Purkinje cell (primary cell): ENCODE data around the gene ARL5C. TPM values are rescaled to one million over a fixed set of nuclear protein-coding genes. Genes with fewer than 3 reads are reported as not detected.

Source experiments
- polyA plus RNA-seq: library from polyadenylated mRNA; unstranded; fragments of >200 nt; fragmentation: Nextera tagmentation; gene quantifications from 2 replicates; pipeline ENCODE4 v1.2.1, GENCODE V29; 2014

The ARL5C gene
- polyA plus RNA-seq, result not detected in 2 replicates

DNA sequence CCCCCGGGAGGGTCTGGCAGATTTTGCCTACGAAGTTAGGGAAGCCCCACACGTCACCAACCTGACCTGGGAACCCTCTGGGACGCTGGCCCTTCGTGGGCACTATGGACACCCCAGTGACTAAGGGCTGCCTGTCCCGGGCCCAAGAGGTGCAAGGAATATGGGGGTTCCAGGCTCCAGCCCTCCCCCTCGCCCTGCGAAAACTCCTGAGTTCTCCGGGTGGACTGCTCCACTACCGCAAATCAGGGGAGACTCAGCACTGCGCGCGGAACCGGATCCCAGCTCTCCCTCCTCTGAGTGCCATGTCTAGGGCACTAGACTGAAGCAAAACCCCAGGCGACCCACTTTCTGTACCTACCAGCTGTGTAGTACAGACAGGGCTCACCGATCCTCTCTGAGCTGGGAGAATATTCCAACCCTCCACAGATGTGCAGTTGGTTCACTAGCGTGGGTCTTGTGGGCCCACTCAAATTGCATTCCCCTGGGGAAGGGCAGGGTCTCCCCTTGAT is at the start of gene ARL5C:
TSS of gene ARL5C (minus strand) at position 321 of the 509 bp plus-strand sequence. CDS start 401 bp downstream, outside the sequence.

DNA sequence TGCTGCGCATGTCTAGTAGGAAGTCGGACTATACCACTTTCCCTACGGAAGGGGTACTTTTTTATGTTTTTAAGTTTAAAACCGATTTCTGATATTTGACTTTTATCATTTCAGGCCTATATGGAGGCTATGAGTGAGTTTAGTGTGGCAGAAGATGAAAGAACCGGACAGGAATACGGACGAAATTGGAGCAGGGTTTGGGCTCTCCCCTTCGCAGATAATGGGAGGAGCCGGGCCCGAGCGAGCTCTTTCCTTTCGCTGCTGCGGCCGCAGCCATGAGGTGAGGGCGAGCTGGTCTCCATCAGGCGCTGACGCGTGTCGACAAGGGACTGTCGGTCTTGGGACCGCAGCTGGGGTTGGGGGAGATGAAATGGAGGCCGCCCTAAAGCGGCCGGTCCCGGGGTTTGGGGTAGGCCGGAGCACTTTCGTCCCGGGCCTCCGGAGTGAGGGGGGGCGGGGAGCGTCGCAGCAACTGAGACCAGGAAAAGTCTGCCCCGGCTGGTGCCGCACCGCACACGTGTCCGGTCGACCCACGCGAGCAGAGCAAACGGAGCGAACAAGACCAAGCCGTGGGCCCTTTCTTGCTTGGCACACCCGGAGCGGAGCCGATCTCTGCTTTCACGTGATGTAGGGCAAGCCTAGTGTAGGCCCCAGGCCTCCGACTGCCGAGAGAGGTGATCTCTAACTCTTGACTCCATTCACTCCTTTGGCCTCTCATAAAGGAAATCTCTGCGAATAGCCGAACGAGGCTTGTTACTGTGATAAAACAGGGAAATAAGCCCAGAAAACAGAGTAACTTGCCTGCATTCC is 34.3 kb upstream of the ARL5C start, which contains the start of gene RPL19:
TSS of gene RPL19 (plus strand) at position 214 of the 810 bp plus-strand sequence. CDS start at position 276, 62 bp downstream.

GRCh38 chr17:39197380-39198185 is 31.6 kb upstream of the ARL5C start, which contains the start of gene CACNB1:
Gene CACNB1 (minus strand): TSS chr17:39197669. CDS start chr17:39197495, 174 bp downstream.

DNA sequence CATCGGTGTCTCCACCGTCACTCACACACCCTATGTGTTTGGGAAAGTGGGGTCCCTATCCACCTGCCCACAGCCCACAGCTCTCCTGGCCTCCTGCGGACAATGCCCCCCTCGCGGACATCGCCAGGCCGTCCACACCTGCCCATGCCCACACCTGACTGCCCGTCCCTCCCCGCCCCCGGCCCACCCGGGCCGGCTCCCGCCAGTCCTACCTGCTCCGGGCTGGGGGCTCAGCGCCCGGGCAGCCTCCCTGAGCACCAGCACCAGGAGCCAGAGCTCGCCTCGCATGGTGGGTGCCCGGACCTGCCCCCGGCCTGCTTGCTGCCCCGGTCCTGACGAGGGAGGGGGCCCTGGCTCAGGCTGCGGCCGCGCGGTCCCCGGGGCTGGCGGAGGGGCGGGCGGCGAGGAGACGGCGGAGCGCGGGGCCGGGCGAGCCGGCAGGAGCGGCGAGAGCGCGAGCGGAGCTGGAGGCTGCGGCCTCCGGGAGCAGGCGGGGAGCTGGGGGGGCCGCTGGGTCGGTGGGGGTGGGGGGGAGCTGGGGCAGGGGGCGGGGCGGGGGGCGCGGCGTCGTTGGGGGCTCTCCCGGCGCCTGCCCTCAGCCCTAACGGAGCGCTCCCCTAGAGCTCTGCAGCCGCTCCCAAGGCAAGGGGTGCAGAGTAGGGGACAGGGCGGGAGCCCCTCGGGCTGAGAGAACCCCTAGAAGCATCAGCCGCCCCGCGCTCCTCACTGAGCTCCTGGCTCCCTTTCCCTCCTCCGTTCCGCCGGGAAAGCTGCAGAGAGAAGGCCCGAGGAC is 14.6 kb downstream of the ARL5C start, which contains the start of gene PLXDC1:
TSS of gene PLXDC1 (minus strand) at position 488 of the 793 bp plus-strand sequence. CDS start at position 288, 200 bp downstream.

Other genes with a start within 250 kb of the ARL5C start
- not detected in 2 replicates for gene FBXO47, start 198.8 kb downstream of the ARL5C start, polyA plus RNA-seq
- gene PLXDC1, start 14.5 kb downstream of the ARL5C start, polyA plus RNA-seq, result 163 and 207 TPM in 2 replicates
- 1.0 and 8.7 TPM in 2 replicates for gene CACNB1, start 31.5 kb upstream of the ARL5C start, polyA plus RNA-seq
- 1,063 and 1,093 TPM in 2 replicates for gene RPL19, start 34.1 kb upstream of the ARL5C start, polyA plus RNA-seq
- gene STAC2, start 59.8 kb upstream of the ARL5C start, polyA plus RNA-seq, result 0.15 and 1.2 TPM in 2 replicates
- gene FBXL20, start 235.5 kb upstream of the ARL5C start, polyA plus RNA-seq, result 2.2 and 4.6 TPM in 2 replicates